Measurements from ENCODE around the gene PRRX1.

The PRRX1 gene

GRCh38 chr1:170664828-170665612, 1.1 kb downstream of the PRRX1 start:
- peak in 1 of 3 donors; percentile 17 for DNase-seq

DNA sequence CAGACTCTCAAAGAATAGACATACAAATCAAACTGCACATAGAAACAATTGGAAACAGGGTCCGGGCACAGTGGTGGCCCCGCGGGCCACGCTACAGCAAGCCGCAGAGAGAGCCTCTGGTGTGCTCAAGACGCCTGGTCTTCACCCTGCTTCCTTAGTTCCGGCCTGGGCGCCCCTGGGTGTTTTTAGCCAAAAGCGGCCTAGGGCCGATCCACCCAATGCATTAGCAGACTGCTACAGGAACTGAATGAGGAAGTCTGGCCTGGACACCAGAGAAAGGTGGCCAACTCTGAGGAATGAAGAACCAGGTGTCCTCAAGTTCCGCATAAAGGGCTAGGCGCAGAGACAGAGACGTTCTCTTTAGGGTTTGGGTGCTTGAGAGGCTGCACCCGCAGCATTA, 1.7 kb downstream of the PRRX1 start:
- DNase-seq = no peak

GRCh38 chr1:170666541-170667254, 2.8 kb downstream of the PRRX1 start:
- DNase-seq = no peak

DNA sequence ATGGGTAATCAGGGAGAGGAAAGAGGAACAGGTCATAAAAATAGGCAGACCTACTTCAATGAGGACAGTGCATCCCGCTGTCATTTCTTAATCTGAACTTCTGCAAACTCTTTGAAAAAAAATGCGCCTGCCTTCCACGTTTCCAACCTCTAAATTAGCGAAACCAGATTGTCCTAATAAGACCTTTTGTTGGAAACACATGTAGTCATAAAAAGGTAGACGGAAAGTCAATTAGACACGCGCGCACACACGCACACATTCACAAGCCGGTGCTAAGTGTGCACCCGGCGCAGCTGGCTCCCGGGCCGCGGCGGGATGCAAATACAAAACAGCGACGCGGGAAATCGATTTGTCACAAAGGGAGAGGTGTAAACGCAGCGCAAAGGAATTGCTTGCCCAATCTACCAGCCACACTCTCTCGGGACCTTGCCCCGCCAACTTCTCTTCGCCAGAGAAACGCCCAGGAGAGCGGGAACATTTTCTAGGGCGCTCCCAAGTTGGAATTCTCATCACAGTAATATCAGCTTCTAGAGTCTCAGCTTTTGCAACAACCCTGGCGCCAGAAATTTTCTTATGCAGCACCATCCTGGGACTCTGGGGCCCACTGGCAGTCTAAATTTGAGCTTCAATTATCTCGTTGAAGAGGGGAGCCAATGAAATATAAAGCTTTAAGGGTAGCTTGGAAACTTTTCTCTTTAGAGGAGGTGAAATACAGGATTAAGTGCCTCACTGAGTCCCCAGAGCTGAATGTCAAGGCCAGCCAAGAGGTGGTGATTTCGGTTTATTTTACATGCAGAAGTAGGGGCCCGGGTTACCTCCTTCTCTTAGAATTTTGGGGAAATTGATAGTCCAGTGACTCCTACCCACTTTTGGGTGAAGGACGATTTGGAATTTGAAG, 4.5 kb downstream of the PRRX1 start:
- peak in 1 of 3 donors; percentile 11 for DNase-seq

DNA sequence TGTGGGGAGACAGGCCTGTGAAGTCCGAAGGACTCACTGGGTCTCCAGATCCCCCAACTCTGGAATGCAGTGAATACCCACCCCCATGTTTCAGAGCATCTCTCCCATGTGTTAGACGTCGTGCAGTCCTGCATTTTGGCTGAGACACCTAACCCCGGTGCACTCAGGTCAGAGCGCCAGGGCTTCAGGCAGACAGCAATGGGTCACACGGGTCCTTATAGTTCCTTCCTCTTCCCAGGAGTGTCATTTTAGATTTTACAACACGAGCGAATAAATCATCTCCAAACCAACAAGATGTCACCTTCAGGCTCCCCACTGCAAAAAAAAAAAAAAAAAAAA, 5.1 kb downstream of the PRRX1 start:
- DNase-seq = no peak

- DNase-seq = no peak
Measured at GRCh38 chr1:170669586-170670530, 5.9 kb downstream of the PRRX1 start.

GRCh38 chr1:170670802-170671628, 7.1 kb downstream of the PRRX1 start:
- DNase-seq = peak; percentile 22 to 50 (median 30)

DNA sequence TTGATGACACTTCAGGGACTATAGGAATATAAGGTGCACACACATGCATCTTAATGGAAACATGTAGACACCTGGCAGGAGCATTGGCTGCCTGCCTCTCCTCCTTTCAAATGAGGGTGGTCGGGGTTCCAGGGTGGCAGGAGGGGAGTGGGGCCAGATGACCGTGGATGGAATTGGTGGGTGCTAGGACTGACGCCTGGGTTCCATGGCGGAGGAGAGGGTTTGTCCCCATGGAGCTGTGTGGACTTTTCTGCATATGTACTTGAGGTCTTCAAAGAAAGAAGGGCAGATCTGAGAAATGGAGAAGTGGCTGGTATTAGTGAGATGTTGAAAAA, 7.7 kb downstream of the PRRX1 start:
- no peak for DNase-seq

GRCh38 chr1:170672316-170672715, 8.4 kb downstream of the PRRX1 start:
- DNase-seq = no peak

GRCh38 chr1:170674239-170674638, 10.3 kb downstream of the PRRX1 start:
- DNase-seq = no peak

DNA sequence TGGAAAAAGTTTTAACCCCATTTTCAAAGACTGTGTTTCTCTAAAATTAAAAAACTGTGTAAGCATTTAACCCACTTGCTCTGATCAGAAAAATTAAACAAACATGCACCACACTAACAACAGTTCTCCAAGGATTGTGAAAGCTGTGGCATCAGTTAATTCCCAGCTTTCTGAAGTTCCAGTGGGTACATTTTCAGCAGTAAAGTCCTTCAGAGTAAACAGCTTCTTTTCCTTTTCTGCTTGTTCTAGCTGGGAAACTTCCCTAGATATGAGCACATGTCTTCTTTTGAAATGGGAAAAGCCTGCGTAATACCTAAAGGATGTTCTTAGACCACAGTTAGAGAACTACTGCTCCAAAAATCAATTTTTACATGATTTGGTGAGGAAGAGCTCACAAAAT, 11.1 kb downstream of the PRRX1 start:
- no peak for DNase-seq

GRCh38 chr1:170675865-170676264, 11.9 kb downstream of the PRRX1 start:
- DNase-seq = no peak

DNA sequence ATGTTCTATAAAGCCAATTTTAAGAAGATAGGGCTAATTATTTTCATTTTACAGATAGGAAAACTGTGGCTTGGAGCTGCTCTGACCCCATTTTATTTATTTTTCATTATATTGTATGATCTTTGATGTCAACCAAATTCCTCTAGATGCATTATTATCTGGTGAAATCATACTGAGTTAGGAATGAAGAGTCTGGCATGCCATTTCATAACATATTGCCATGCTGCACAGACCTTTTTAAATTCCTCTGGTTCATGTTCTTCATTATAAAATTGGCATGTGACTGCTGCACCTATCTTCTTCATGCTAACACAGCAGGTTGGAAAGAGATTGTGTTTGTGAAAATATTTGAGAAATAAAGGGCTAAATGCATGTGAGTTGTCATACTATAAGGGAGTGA, 12.7 kb downstream of the PRRX1 start:
- no peak for DNase-seq

DNA sequence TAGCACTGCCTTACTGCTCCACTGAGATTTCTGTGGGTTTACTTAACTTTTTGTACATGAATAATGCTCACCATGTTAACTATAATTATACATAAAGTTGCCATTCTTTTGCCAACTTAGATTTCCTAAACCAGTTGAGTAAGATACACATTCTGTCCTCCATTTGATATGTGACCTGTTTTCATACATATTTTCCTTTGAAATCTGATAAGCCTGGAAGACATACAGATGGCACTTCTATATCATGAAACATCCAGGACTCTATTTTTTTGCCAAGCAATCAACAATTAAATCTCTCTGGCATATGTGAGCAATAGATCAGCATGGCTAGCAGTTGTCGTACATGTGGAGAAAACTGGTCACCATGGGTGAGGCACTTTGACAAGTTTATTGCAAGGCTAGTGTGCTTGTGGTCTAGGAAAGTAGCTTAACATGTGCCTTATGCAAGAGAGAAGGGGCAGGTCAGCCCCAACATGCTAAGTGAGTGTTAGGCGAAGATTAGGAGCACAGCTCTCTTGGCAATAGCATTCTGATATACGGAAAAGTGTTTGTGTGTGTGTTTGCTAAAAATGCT, 14.2 kb downstream of the PRRX1 start:
- DNase-seq = no peak

DNA sequence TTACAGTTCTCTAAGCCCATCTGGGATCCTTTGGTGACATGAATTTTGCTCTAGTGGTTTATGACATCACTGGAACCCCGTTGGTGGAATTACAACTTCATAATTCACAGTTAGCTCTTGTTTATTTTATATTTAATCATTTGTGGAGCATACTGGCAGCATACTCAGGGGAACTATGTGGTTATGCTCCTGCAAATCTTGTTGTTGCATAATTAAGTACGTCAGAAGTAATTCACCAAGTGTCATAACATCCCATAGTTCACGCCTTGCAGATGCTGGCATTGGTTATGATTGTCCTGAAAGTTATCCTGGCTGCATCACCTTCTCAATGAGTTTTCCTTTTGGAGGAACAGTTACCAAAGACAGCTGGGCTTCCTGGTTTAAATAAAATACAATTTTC, 16.5 kb downstream of the PRRX1 start:
- DNase-seq = no peak

DNA sequence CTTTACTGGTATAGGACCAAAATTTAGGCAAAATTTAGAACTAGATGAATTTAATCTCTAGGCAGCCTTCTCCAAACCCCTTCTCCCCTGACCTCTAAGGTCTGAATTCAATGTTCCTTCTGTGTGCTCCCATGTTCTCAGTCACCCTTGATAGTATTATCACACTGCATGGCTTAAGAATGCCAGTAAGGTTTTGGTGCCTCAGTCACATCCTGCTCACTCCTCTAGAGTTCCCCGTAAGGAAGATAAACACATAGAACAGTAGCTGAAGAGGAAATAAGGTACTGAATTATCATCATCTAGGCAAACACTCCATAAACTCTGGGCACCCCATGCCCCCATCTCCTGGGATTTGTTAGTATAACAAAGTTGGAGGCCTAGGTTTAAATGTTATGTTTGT, 18.2 kb downstream of the PRRX1 start:
- DNase-seq = no peak

DNA sequence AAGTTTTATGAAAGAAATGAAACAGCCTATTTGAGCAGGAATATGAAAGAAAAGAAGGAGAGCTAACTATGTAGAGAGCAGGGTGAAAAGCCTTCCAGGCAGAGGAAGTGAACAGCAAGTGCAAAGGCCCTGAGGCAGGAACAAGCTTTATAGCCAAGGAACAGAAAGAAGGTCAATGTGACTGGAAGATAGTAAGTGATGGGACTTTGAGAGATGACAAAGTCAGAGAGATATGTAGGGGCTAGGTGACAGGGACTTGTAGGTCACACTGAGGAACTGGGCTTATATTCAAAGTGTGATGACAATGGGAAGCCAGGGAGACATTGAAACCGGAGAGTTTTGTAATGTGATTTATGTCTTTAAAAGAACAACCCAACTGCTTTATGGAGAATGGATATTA, 18.9 kb downstream of the PRRX1 start:
- DNase-seq = no peak

- DNase-seq = no peak
Measured at GRCh38 chr1:170685166-170685565, 21.2 kb downstream of the PRRX1 start.

DNA sequence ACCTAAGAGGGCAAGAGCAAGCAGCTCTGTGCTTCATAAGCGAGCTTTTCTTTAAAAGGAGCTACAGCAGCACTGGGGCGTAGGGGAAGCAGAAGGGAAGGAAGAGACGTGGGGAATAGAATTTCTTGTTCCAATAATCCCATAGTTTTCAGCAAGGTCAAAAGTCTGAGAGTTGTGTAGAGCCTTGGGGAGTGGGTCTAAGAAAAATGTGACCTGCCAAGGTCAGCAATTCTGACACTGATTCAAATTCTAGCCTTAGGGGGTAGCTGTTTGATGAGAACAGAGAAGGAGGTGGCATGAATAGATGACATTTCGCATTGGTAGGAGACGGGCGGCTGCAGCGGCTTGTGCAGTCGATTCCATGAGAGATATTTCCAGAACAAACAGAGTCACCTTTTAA, 22.4 kb downstream of the PRRX1 start:
- DNase-seq = no peak

GRCh38 chr1:170687621-170688020, 23.7 kb downstream of the PRRX1 start:
- DNase-seq = no peak

DNA sequence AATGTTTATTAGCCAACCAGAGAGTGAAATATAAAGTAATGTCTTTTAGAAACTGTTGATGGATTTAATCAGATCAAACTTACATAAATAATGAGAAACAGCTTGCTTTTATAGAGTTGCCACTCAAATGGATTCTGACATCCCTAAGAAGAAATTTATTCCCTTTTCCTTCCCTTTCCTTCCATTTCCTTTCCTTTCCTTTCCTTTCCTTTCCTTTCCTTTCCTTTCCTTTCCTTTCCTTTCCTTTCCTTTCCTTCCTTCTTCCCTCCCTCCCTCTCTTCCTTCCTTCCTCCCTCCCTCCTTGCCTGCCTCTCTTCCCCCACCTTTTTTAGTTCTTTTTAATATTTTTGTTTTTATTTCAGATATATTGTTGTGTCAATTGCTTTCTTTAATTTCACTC, 27.3 kb downstream of the PRRX1 start:
- DNase-seq = no peak

Data from suppressor macrophage treated with lipopolysaccharide for 1 hour (primary cell).